Skeletal muscle satellite cell (primary cell): ENCODE results near the gene CLDN5.
A peak's percentile ranks its signal among the peaks of the same experiment; 100 is the strongest.

Experiments
- H3K27me3 ChIP-seq: 2 replicates; pipeline ENCODE4 v1.7.0; 2013; ENCODE audit warnings: low read length; ENCODE audit not compliant: control insufficient read depth, insufficient read depth
- H3K36me3 ChIP-seq: 2 replicates; pipeline ENCODE4 v1.7.0; 2013; ENCODE audit warnings: mild to moderate bottlenecking, control low read depth, low read length; ENCODE audit not compliant: insufficient read depth
- H3K4me1 ChIP-seq: 2 replicates; pipeline ENCODE4 v1.7.0; 2013; ENCODE audit warnings: low read length; ENCODE audit not compliant: control insufficient read depth, insufficient read depth
- H3K4me2 ChIP-seq: 2 replicates; pipeline ENCODE4 v1.7.0; 2013; ENCODE audit warnings: mild to moderate bottlenecking, low read length
- H3K4me3 ChIP-seq: 2 replicates; pipeline ENCODE4 v1.7.0; 2013; ENCODE audit warnings: low read length
- H3K9ac ChIP-seq: 2 replicates; pipeline ENCODE4 v1.7.0; 2013; ENCODE audit warnings: mild to moderate bottlenecking, low read depth, low read length, moderate library complexity
- H3K9me3 ChIP-seq: replicated peaks from 2 replicates; pipeline ENCODE4 v1.7.0; 2013; ENCODE audit warnings: mild to moderate bottlenecking, control low read depth, low read length

Gene CLDN5

GRCh38 chr22:19519041-19519926, 4.9 kb downstream of the CLDN5 start:
- Histone ChIP-seq H3K9ac (no peak overlapping the region), H3K9me3 (no peaks in the 10 kb centered on the region), H3K27me3 (peaks cover 14% of the 10 kb centered on the region), H3K4me1 (peaks cover 28% of the 10 kb centered on the region), H3K4me3 (no peak overlapping the region), H3K4me2 (no peak overlapping the region), H3K36me3 (peaks cover 4% of the 10 kb centered on the region)

GRCh38 chr22:19518635-19519034, 5.6 kb downstream of the CLDN5 start:
- Histone ChIP-seq H3K4me1 (peaks cover 22% of the 10 kb centered on the region), H3K9me3 (no peaks in the 10 kb centered on the region), H3K36me3 (peaks cover 4% of the 10 kb centered on the region), H3K9ac (no peak overlapping the region), H3K4me3 (no peak overlapping the region), H3K27me3 (peaks cover 8% of the 10 kb centered on the region), H3K4me2 (no peak overlapping the region)

- Histone ChIP-seq H3K4me3 (no peak overlapping the region), H3K9me3 (no peaks in the 10 kb centered on the region), H3K4me2 (no peak overlapping the region), H3K36me3 (peaks cover 9% of the 10 kb centered on the region), H3K27me3 (peaks cover 4% of the 10 kb centered on the region), H3K4me1 (peaks cover 16% of the 10 kb centered on the region), H3K9ac (no peak overlapping the region)
These were observed 6.1 kb downstream of the CLDN5 start for GRCh38 chr22:19517919-19518611.

- peaks cover 12% of the 10 kb centered on the region for H3K36me3 ChIP-seq
These were observed 7.1 kb downstream of the CLDN5 start for GRCh38 chr22:19517171-19517500.

GRCh38 chr22:19516378-19517170, 7.6 kb downstream of the CLDN5 start:
- no peaks in the 10 kb centered on the region for H3K27me3 ChIP-seq

More at GRCh38 chr22:19517171-19517500, 7.1 kb downstream of the CLDN5 start:
- Histone ChIP-seq H3K9me3 (no peaks in the 10 kb centered on the region), H3K27me3 (no peaks in the 10 kb centered on the region), H3K9ac (no peak overlapping the region), H3K4me1 (peaks cover 14% of the 10 kb centered on the region), H3K4me2 (no peak overlapping the region), H3K4me3 (no peak overlapping the region)

GRCh38 chr22:19515654-19516377, 8.4 kb downstream of the CLDN5 start:
- Histone ChIP-seq H3K4me1 (peaks cover 14% of the 10 kb centered on the region), H3K27me3 (no peaks in the 10 kb centered on the region), H3K9ac (peak overlapping the region; percentile 19), H3K36me3 (peaks cover 12% of the 10 kb centered on the region), H3K4me2 (no peak overlapping the region), H3K9me3 (no peaks in the 10 kb centered on the region), H3K4me3 (no peak overlapping the region)

More at GRCh38 chr22:19516378-19517170, 7.6 kb downstream of the CLDN5 start:
- no peaks in the 10 kb centered on the region for H3K9me3 ChIP-seq
- peaks cover 12% of the 10 kb centered on the region for H3K36me3 ChIP-seq
- H3K9ac ChIP-seq = no peak overlapping the region
- H3K4me2 ChIP-seq = no peak overlapping the region
- H3K4me1 ChIP-seq = peaks cover 14% of the 10 kb centered on the region
- H3K4me3 ChIP-seq = no peak overlapping the region

GRCh38 chr22:19514831-19515565, 9.2 kb downstream of the CLDN5 start:
- H3K36me3 ChIP-seq = peaks cover 12% of the 10 kb centered on the region
- no peak overlapping the region for H3K4me3 ChIP-seq
- H3K4me1 ChIP-seq = peaks cover 14% of the 10 kb centered on the region
- H3K4me2 ChIP-seq = peak overlapping the region; percentile 25
- no peaks in the 10 kb centered on the region for H3K27me3 ChIP-seq
- no peaks in the 10 kb centered on the region for H3K9me3 ChIP-seq
- H3K9ac ChIP-seq = peak overlapping the region; percentile 19

GRCh38 chr22:19513823-19514222, 10.4 kb downstream of the CLDN5 start:
- Histone ChIP-seq H3K9me3 (no peaks in the 10 kb centered on the region), H3K4me2 (no peak overlapping the region), H3K36me3 (peaks cover 12% of the 10 kb centered on the region)

GRCh38 chr22:19510919-19511341, 13.3 kb downstream of the CLDN5 start:
- Histone ChIP-seq H3K36me3 (peaks cover 16% of the 10 kb centered on the region), H3K4me2 (no peak overlapping the region), H3K9ac (no peak overlapping the region), H3K4me1 (peaks cover 14% of the 10 kb centered on the region), H3K4me3 (no peak overlapping the region), H3K27me3 (no peaks in the 10 kb centered on the region), H3K9me3 (no peaks in the 10 kb centered on the region)

More at GRCh38 chr22:19513823-19514222, 10.4 kb downstream of the CLDN5 start:
- no peak overlapping the region for H3K9ac ChIP-seq
- H3K4me1 ChIP-seq = peaks cover 14% of the 10 kb centered on the region
- no peak overlapping the region for H3K4me3 ChIP-seq
- H3K27me3 ChIP-seq = no peaks in the 10 kb centered on the region

- Histone ChIP-seq H3K36me3 (peaks cover 15% of the 10 kb centered on the region), H3K9ac (no peak overlapping the region), H3K9me3 (no peaks in the 10 kb centered on the region), H3K4me2 (no peak overlapping the region), H3K4me1 (peaks cover 7% of the 10 kb centered on the region), H3K4me3 (no peak overlapping the region), H3K27me3 (no peaks in the 10 kb centered on the region)
These were observed 14.3 kb downstream of the CLDN5 start for GRCh38 chr22:19509923-19510322.
